Dermis blood vessel endothelial cell (primary cell): Measurements from ENCODE around the gene DLG2. TPM values are rescaled to one million over a fixed set of nuclear protein-coding genes. Genes with fewer than 3 reads are reported as not detected.

Experiments
- DNase-seq: peaks from one replicate; pipeline ENCODE4 v3.0.0; 2010
- total RNA-seq: library from RNA; depleted of rRNA; stranded (reverse); fragments of >200 nt; gene quantifications from 2 replicates; pipeline ENCODE4 v1.2.3, GENCODE V29; 2014

Gene DLG2
- total RNA-seq, 1 donor from 2014 or later: 0.17 TPM

DNA sequence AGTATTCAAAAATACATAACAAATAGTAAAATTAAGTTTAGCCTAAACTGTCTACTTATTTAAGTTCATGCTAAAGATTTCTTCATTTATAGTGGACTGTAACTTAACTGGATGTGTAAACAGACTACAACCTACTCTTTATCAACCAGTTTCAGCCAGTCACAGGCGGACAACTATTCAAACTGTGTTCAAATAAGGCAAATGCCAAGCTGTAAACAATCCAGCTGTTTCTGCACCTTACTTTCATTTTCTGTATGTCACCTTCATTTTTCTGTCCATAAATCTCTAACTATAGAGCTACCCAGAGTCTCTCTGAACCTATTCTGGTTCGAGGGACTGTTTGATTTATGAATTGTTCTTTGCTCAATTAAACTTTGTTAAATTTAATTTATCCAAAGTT is 992.8 kb downstream of the DLG2 start:
- DNase-seq: no peak

DNA sequence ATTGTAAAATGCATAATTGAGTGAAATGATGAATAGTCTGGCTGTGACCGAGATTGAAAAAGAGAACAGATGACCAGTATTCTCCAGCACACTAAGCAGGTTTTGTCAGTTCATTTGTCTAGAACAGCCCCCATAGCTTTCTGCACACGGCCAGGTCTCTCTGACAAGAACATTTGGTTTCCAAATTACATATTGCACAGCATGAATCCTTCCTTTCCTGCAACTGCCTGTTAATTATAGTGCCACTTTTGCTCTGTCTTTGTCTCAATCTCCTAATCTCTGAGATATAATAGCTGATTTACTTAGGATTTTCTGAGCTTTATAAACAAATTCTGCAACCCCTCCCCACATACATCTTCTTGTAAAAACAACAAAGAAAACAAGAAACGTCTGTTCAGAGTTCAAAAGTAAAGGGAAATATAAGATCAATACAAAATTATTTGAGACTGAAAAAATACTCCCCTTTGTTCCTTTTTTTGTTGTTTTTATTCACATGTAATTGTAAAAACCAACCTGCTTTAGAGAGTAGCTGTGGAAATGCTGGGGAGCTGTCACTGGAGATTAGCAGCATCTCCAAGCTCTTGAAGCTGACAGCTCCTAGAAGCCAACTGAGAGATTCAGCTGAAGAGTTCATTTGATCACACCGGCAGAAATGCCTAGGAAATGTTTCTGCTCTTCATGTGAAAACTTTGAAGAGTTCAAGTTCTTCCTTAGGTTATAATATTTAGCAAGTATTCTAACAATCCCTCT is 998.1 kb downstream of the DLG2 start:
- DNase-seq: no peak

DNA sequence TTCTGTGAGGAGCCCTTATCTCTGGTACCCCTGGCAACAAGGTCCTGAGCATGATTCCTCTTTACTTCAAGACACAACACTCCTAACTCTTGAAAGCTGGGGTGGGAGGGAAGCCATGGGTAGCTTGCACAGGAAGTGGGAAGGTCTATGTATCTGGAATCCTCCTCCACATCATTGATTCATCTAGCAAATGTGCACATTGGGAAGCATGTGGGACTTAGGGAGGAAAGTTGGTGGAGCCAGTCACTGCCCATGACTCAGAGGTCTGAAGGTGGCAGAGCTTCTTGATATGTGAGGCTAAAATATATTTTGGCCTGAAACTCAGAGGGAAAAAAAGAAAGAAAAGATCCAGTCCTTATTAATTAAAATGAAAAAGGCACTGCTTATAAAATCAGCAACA is 1000.9 kb downstream of the DLG2 start:
- DNase-seq: no peak

DNA sequence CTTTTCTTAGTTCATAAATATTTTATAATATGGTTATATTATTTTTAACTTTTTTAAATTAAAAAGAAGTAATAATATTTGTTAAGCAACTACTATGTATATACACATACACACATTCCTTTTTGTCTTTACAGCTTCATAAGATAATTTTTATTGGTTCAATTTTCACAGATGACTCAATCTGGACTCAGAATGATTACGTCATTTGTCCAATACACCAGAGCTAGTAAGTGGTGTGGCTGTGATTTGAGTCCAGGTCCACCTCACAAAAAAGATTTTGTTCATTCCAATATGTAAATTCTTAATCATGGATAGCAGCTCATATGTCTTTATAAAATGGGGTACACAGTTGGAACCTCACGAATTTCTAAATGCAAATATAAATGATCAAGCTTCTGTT is 1014.5 kb downstream of the DLG2 start:
- no peak for DNase-seq

GRCh38 chr11:84608837-84609196 is 1018.3 kb downstream of the DLG2 start:
- DNase-seq: no peak

GRCh38 chr11:84607975-84608836 is 1018.9 kb downstream of the DLG2 start:
- no peak for DNase-seq

GRCh38 chr11:84594602-84595001 is 1032.5 kb downstream of the DLG2 start:
- no peak for DNase-seq

DNA sequence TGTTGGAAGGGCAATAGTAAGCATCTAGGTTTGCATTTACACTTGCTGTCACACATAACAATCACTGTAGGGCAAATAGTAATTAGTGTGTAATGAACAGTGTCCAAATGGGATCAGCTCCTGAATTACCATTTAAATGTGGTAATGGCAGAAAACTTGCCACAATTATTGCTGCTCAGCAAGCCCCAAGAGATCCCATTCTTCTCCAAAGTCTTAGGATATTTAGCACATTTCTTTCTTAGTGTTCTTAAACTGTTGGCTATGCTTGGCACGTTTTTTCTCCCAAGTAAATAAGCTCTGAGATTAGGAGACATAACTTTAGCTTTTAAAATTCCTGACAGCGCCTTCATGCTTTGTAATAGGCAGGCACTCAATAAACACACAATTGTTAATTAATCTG is 1037.0 kb downstream of the DLG2 start:
- no peak for DNase-seq

DNA sequence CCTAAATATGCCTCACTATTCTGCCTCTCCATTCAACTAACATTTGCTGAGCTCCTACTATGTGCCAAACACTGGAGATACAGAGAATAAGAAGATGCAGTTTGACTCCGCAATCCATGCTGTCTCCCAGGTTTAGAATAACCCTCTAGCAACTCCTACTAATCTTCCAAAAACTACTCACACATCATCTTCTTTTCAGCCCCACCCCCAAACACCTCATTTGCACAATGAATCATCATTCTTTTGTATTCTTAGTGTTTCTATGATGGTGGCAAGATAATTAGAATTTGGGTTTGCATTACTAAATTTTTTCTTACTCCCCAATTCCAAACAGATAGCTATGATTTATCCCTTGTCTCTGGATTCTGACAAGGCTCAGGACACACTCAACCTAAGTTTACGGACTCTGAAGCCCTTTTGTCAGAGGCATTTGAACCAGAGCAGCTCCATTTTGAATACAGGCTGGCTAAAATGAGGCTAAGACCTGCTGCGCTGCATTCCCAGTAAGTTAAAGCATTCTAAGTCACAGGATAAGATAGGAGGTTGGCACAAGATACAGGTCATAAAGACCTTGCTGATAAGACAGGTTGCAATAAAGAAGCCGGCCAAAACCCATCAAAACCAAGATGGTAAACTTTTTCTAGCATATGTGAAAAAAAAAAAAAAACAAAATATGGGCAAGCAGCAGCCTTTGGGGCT is 1038.9 kb downstream of the DLG2 start:
- no peak for DNase-seq

- no peak for DNase-seq
Observed at GRCh38 chr11:84583106-84583505, 1044.0 kb downstream of the DLG2 start.

GRCh38 chr11:84581083-84581482 is 1046.1 kb downstream of the DLG2 start:
- no peak for DNase-seq

DNA sequence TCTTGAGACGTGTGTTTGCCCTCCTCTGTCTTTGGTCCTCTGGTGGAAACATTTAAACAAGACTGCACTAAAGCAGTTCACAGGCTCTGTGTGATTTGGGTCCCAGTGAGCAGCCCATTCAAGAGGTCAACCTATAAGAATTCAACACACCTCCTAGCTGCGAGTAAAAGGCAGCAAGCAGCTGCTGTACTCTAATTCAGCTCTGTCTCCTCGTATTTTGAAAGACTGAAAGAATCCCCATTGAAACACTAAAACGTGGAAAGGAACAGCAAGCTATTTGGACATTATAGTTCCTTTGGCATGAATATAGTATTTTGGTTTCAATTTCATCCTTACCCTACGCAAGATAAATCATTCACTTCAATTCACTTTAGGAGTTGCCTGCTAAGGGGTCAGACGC is 1046.7 kb downstream of the DLG2 start:
- DNase-seq: no peak

DNA sequence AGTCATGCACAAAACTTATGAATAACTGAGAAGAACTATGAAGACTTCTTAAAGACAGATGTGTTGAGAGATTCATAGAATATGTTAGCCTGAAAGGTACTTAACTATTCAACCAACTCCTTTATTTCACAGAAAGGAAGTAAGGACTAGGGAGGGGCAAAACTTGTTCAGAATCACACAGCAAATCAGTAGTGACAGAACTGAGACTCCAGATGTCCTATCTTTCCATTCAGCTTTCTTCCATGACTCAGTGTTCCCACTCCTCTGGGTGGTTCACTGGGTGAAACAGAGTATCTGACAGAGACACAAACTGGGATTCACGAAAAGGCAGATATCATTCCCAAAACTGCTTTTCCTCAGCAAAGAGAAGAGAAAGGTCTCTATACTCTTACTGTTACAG is 1053.3 kb downstream of the DLG2 start:
- no peak for DNase-seq

DNA sequence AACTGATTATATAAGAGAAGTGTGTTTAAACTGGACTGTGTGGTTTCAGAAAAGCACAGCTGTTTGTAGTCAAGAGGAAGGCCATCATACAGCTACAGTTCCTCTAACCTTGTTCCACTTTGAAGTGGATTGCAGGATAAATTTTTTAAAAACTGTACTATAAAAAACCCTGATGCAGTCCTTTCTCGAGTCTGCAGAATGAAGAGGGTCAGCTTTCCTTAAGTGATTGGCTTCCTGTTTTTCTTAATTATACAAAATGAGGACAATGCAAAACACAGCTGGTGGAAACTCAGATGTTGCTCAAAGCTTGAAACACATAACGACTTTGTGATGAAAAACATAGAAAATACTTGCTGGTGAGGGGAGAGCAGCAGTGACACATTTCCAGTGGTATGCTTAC is 1060.5 kb downstream of the DLG2 start:
- no peak for DNase-seq

- no peak for DNase-seq
Observed at GRCh38 chr11:84564867-84565184, 1062.3 kb downstream of the DLG2 start.

- DNase-seq: peak; percentile 63
Observed at GRCh38 chr11:84564180-84564866, 1062.8 kb downstream of the DLG2 start.

- no peak for DNase-seq
Observed at GRCh38 chr11:84563356-84563755, 1063.8 kb downstream of the DLG2 start.

DNA sequence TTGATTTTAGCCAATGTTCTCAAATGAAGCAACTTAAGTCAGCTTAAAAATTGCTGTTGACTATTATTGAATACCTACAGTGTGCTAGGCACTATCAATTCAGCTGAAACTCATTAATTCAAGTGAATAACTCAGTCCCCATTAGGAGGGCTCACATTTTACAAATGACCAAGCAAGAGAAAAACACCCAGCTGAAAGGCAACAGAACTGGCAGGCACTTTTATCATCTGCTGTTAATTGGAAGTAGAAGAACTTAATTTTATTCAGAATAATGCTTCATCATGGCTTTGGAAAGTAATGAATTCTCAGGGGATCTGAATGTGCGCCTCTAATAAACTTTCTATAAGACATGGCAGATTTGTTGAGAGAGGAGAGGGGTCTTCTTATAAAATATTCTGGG is 1066.9 kb downstream of the DLG2 start:
- no peak for DNase-seq

DNA sequence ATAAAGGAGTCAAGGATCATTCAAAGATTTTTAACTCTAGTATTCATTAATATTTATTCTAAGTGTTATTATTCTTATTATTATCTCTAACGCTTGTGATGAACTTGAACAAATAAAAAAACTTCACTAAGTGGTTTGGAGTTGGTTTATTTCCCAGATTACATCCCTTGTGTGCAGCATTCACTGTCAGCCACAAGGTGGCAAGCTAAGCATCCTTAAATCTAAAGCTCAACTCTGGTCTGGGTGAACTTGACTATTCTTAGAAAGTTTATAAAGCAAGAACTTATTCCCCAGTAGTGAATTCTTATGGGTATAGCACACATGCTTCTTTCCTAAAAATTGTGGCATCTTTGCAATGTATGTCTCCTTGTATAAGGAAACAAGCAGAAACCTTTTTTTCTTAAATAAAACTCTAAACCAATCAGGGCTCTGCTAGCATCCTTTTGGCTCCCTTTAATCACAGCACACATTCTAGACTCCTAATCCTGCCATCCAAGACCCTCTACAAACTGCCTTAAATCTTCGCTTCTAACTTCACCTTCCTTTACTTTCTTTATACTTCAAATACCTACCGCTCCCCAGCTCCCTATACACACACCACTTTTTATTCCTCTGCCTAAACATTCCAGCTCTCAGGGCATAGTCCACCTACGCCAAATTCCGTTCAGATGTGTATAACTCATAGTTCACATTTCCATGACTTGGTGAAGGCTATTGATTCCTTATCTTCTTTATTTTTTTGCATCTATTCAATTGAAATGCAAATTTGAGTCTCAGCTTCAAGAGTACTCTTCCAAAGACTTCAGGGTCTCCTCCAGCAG is 1068.8 kb downstream of the DLG2 start:
- DNase-seq: peak; percentile 54

DNA sequence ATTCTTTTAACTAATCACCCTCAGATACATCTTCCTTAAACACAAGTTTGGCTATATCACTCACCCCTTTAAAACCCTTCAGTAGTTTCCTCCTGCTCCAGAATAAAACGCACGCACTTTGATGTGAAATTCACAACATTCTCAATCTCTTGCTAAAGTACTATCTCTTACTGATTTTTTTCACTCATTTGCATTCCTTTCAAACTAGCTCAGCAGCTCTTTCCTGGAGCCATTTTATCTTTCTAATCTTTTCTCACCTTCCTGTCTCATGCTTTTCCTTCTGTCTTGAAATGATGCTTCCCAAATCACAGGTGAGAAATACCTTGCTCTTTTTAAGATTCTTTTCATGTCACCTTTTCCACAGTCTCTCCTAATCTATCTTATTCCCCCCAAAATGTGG is 1074.4 kb downstream of the DLG2 start:
- no peak for DNase-seq

- no peak for DNase-seq
Observed at GRCh38 chr11:84549217-84549616, 1077.9 kb downstream of the DLG2 start.

DNA sequence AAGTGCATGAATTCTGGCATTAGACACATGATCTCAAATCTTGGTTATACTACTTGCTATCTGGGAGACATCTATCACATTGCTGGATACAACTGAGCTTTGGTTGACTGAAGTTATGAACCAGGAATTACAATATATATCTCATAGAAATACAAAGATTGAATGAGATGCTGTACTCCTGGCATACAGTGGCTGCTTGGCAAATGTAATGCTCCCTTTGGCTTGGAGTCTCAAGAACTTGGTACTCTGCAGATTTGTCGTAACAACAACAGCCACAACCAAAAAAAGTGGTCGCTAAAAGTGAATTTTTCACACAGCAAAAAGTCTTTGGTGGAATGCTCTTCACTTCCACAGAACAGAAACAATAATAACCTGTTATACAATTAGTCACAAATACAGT is 1082.6 kb downstream of the DLG2 start:
- no peak for DNase-seq
